DMS79 treated with DMSO at 0.1 percent for 48 hours (cell line): ENCODE results near the gene SVBP.

ENCODE experiments used
- DNase-seq: peaks from one replicate; lab custom pipeline; 2025; lab: John Stamatoyannopoulos, UW

SVBP gene

GRCh38 chr1:42806171-42806570, 11.0 kb downstream of the SVBP start:
- DNase-seq: no peak

- DNase-seq: no peak
These were observed 15.2 kb downstream of the SVBP start for GRCh38 chr1:42801832-42802473.

DNA sequence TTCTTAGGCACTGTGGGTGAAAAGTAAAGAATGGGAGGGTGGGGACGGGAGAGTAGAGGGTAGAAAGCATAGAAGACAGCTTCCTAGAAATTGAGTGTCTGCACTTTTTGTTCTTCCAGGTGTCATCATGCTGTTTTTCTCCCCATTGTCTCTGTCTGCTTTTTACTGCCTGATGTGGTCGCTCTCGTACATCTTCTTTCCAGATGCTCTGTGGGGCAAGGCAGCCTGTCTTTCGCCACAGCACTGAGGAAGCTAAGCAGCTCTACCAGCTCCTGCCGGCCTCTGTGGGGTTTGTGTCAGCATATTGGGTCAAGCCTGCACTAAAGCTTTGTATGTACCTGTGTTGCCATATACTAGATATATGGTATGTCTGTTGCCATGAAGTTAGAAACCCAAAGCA, 19.2 kb downstream of the SVBP start:
- no peak for DNase-seq

DNA sequence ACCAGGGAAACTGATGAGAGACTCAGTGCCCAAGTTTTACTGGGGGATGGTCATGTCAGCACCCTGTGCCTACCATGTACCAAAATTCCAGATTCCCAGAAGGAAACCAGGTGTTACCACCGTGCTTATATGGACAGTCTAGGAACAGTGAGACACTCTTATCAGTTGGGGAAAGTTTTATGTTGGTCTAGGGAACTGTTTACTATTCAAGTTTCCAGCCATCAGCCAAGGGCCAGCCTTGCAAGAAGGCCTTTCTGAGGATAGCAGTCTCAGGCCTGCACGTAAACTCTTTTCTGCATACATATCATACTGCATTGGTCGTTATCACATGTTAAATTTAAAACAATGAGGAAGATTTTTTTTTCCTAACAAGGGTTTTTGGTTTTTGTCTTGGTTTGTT, 19.8 kb downstream of the SVBP start:
- no peak for DNase-seq

GRCh38 chr1:42793824-42794223, 23.4 kb downstream of the SVBP start:
- DNase-seq: no peak

DNA sequence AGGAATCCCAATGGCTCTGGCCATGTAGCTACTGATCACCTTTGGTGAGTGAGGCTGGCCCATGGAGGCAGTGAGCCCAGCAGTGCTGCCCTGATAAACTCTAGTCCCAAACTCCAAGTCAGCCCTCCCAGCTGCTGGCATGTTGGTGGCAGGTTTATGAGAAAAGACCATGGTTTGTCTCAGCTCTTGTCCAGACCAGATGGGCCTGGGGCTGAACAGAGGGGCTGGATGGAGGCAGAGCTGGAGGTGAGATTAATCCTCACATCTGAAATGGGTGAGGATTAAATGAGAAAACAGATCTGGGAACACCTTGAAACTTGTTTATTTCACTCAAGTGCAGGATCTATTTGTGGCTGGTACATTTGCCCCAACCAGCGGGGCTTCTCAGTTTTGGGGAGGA, 29.2 kb downstream of the SVBP start:
- DNase-seq: no peak

- no peak for DNase-seq
These were observed 31.1 kb downstream of the SVBP start for GRCh38 chr1:42786097-42786496.

DNA sequence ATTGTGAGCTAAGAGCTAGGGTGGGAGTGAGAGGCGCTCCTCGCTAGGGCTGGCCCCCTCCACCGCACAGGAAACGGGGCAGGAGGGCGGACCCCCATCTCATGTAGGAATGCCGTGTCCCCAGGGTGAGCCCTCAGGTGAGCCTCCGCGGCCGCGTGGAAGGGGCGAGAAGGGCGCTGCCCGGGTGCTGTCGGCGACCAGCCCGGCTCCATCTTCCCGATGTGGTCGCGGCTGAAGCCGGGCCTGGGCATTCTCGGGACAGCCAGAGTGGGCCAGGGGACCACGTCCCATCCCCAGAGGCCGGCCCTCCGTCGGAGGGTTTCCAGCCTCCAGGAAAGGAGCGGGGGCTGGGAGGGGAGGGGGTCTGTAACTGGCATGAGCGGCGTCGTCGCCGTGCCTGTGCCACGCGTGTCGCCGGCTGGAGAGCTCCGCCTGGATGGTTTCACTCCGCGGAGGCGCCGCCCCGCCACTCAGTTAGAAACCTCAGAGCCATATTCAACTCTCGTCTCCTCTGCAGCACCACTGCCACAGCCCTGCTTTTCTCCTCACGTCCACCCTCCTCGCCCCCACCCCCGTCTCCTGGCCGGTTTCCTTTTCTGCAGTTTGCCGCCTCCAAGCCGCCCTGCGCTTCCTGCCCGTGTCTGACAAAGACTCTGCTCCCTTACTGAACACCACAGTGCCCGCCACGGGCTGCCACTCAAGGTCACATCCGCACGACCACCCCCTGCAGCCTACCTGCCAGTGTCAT, 32.1 kb downstream of the SVBP start, which contains the start of gene TMEM269:
TSS of gene TMEM269 (plus strand) at position 46 of the 748 bp plus-strand sequence. CDS start 4,903 bp downstream, outside the sequence.
- DNase-seq: no peak

DNA sequence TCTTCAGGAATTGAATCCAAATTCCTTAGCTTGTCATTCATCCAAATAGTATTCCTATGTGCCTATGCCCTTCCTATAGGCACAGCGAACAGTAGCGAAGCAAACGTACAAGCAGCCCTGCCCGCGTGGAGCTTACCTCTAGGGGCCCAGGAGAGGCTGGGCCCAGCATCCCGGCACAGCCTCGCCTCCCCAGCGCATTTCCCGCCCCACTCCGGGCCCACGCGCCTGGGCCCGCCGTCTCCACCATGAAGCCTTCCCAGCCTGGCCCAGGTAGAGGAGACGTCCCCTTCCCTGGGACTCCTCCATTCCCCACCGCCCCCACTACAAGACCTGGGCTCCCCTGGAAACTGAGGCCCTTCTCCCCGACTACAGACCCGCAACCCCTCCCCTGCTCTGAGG, 32.7 kb downstream of the SVBP start:
- no peak for DNase-seq

GRCh38 chr1:42783092-42783491, 34.1 kb downstream of the SVBP start:
- no peak for DNase-seq

DNA sequence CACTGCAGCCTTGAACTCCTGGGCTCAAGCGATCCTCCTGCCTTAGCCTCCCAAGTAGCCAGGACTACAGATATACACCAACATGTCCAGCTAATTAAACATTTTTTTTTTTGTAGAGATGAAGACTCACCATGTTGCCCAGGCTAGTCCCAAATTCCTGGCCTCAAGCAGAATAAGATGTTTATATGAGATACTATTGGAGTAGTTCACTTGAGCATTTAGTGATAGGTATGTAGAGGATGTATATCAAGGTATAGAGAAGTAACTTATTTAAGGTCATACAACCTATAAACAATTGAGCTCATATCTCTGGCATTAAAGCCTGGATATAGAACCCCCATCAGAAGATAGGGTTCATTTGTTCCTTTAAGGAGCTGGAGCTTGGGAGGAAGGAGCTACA, 37.0 kb downstream of the SVBP start:
- no peak for DNase-seq

GRCh38 chr1:42779725-42780124, 37.5 kb downstream of the SVBP start:
- no peak for DNase-seq

GRCh38 chr1:42777852-42778251, 39.3 kb downstream of the SVBP start:
- DNase-seq: peak; percentile 4

GRCh38 chr1:42776502-42776901, 40.7 kb downstream of the SVBP start:
- DNase-seq: no peak

GRCh38 chr1:42774928-42775526, 42.2 kb downstream of the SVBP start:
- no peak for DNase-seq

DNA sequence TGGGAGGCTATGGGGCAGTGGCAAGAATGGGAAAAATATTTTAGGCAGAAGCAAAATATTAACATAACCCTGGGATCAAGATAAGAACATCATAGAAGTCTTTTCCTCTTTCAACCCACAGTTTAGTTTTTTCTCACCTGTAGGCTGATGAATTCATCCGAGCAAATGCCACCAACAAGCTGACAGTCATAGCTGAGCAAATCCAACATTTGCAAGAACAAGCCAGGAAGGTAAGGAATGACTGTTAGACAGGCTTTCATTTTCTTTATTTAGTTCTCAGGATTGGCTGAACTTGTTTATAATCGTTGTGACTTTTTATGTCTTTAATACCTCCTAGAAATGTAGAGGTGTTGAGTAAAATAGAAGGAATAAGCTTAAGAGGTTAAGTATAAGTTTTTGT, 43.8 kb downstream of the SVBP start:
- DNase-seq: no peak

DNA sequence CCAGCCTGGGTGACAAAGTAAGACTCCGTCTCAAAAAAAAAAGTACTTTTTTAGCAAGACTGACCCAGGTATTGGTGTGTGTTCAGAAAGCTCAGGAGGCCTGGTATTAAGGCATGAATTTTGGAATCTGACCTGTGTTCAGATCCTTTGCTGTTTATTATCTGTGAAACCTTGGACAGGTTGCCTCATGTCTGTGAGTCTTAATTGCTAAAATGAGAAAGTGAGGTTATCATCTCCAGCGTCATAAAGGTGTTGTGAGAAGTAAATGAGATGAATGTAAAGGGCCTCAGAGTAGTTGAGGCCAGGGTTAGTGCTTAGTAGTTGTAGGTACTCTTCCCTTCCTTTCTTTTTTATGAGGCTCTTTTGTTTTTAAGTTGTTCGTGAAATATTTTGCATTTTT, 47.4 kb downstream of the SVBP start:
- no peak for DNase-seq

DNA sequence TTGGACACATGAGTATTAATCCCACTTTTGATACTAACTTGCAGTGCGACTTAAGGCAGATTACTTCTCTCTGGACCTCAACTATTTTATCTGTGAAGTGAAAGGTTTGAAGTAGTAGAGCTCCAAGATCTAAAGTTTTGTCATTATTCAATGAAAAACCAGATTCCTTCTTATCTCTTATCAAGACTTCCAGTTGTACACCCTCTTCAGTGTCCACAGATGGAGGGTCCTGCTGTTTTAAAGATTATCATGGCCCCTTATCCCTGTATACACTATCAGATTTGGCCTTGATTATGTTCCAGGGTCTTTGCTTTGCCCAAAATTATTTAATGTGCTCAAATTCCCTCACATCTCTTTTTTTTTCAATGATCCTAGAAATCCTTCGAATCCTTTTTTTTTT, 49.0 kb downstream of the SVBP start:
- no peak for DNase-seq

- DNase-seq: peak; percentile 20
These were observed 49.6 kb downstream of the SVBP start for GRCh38 chr1:42767510-42768000.

DNA sequence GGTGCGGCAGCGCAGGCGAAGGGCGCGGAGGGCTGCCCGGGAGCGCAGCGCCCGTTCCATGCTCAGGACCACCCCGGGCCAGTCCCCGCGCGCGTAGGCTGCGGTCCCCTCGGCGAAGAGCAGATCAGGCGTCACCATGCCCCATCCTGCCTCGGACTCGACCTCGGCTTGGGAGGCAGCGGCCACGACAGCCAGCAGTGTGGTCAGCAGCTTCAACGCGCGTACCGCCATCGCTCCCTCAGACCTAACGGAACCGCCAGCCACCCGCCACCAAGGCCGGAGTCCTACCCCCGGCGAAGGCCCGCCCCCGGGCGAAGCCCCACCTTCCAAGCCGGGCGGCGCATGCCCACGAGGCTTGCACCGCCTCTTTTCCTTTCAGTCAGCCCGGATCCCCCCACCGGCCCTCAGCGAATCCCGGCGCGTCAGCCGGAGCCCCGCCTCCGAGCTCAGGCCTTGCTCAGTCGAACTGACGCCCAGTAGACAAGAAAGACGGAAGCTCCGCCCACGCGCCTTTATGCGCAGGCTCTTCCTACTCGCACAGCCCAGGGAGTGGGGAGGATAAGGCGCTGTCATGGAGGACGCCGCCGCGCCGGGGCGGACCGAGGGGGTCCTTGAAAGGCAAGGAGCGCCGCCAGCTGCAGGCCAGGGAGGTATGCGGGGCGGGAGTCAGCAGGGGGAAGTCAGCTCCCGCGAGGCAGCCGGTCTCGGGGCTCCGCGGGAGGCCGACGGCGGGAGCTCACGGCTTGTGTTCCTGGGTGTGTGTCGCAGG, 50.3 kb downstream of the SVBP start, which contains the start of the genes C1orf50 and P3H1:
TSS of gene C1orf50 (plus strand) at position 509 of the 769 bp plus-strand sequence. CDS start at position 572, 63 bp downstream.
TSS of gene P3H1 (minus strand) at position 288 of the 769 bp plus-strand sequence. CDS start at position 231, 57 bp downstream.
- peak; percentile 99 for DNase-seq

DNA sequence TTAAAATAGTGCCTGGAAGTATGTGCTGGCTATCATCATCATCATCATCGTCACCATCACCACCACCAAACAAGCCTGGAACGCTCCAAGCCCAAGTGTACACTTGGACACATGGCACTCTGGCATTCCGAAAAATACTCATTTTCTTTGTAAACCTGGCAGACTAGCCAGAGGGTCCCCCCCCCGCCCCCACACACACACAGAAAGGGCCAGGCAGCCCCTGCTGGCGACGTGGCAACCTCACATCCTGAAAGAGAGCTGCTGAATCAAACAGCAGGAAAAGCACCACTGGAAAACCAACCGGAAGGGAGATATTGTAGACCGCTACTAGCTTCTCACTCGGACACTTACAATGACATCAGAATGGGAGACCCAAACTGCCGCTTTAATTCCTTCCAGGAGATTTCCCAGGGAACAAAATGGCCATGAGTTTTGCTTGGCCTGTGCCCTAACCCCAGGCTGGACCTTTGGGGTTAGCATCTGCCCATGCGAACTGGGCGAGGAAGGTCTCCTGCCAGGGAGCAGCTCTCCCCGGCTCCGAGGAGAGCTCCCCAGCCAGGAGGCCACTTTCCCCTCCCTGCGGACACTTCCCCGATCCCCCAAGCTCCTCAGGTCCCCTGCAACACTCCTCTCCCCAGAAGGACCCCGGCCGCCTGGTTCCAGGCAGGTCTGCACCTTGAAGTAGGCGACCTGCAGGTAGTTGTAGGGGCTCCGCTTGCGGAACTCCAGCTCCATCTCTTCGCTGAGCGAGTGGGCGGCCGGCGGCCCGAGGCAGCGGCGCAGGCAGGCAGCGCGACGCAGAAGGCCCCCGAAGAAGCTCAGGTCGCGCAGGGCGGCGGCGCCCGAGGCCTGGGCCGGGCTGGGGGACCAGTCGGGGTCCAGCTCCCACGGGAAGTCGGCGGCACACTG, 51.1 kb downstream of the SVBP start:
- peak; percentile 63 for DNase-seq
